ENCODE results near the gene SNIP1. TPM values are rescaled to one million over a fixed set of nuclear protein-coding genes. Genes with fewer than 3 reads are reported as not detected.

Gene SNIP1
- total and polyA plus RNA-seq, 2 of the 8 experiments (the other 6 are each of a cell fraction or from before 2014, with no cell fraction given) = 3.7 to 15.7 TPM

DNA sequence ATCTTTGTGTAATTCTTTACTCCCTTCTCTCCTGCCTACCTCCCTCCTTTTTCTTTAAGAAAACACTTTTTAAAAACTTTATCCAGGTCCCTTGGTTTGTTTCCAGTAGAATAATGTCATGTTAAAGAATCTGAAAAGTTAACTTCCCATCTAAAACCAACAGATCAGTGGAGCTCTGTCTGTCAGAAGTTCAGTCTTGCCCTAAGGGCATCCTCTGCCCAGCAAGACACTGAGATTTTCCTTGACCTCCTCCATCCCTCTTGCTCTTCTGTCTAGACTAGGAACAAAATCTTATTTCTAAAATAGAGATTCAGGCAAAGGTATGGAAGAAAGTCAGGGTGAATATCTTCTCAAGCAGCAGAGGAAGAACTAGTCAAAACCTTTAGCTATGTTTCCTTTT lies 47.3 kb upstream of the SNIP1 start:
- Histone ChIP-seq H3K4me3 (ENCODE audit: extremely low read depth in 1 of 4, insufficient read depth in 2 of 4, low read depth in 3 of 4, low read length in 4 of 4) (no peak overlapping the region), H3K14ac (ENCODE audit: insufficient read length) (no peak overlapping the region), H3K27ac (ENCODE audit: low read depth, low read length) (no peak overlapping the region), H3K4me2 (ENCODE audit: insufficient read depth in 1 of 2, low read depth in 2 of 2, low read length in 2 of 2) (no peak overlapping the region), H3K56ac (replicated peaks; ENCODE audit: insufficient read length, low read depth, low read length) (no peak overlapping the region), H4K20me1 (replicated peaks in 1 of 2; ENCODE audit: control insufficient read depth in 1 of 2, insufficient read depth in 2 of 2, low read length in 2 of 2) (no peaks in the 10 kb centered on the region), H4K5ac (ENCODE audit: insufficient read length, low read depth, low read length) (no peak overlapping the region), H3K9ac (replicated peaks in 1 of 4; ENCODE audit: extremely low read depth in 1 of 4, low read depth in 3 of 4, low read length in 3 of 4) (no peak overlapping the region), H2BK20ac (ENCODE audit: low read length) (no peak overlapping the region), H2AK5ac (ENCODE audit: low read depth, low read length) (no peak overlapping the region), H3K23ac (ENCODE audit: insufficient read length) (no peak overlapping the region), H3K27me3 (replicated peaks in 1 of 4; ENCODE audit: control insufficient read depth in 3 of 4, extremely low read depth in 1 of 4, insufficient read depth in 3 of 4, low read length in 3 of 4) (peaks cover 0 to 3% (median 0%) of the 10 kb centered on the region in 4 experiments; a peak in 3 of 7 replicates), H4K91ac (replicated peaks; ENCODE audit: insufficient read length, low read length) (no peak overlapping the region), H4K8ac (ENCODE audit: extremely low read depth, insufficient read depth, low read length) (no peak overlapping the region), H2BK12ac (ENCODE audit: low read depth, low read length) (no peak overlapping the region), H3K23me2 (ENCODE audit: low read depth, low read length) (no peaks in the 10 kb centered on the region; the same call in 1 of the 2 replicates), H3K36me3 (ENCODE audit: control insufficient read depth in 2 of 4, insufficient read depth in 4 of 4, low read length in 3 of 4) (no peaks in the 10 kb centered on the region), H3K4me1 (replicated peaks in 1 of 4; ENCODE audit: control insufficient read depth in 3 of 4, insufficient read depth in 4 of 4, low read length in 3 of 4) (no peaks in the 10 kb centered on the region), H3K4ac (replicated peaks; ENCODE audit: insufficient read length, low read depth, low read length) (no peak overlapping the region), H3K79me1 (ENCODE audit: low read depth, low read length) (no peaks in the 10 kb centered on the region), H2BK15ac (ENCODE audit: low read length) (no peak overlapping the region), H2BK120ac (replicated peaks; ENCODE audit: low read depth, low read length) (no peak overlapping the region), H2AFZ (ENCODE audit: low read length) (no peak overlapping the region), H3K79me2 (ENCODE audit: control insufficient read depth in 1 of 2, insufficient read depth in 2 of 2, low read length in 2 of 2) (no peaks in the 10 kb centered on the region), H3K18ac (ENCODE audit: extremely low read depth, low read length) (no peak overlapping the region), H2BK5ac (ENCODE audit: low read depth, low read length) (no peak overlapping the region), H3K9me3 (ENCODE audit: insufficient read depth in 2 of 2, low read depth in 1 of 2, low read length in 1 of 2) (no peaks in the 10 kb centered on the region)
- ChIA-PET POLR2A (ENCODE audit: partially characterized antibody) (interaction anchor here (0.6 to 1.3 kb wide), 2 partner anchors 11 to 91 kb away, joined by 3 read pairs; partner anchors contain the start of gene CDCA8), CTCF (ENCODE audit: partially characterized antibody) (interaction anchor here (0.6 to 13.4 kb wide), 8 partner anchors 18 to 1389 kb away, joined by 3 to 400 read pairs (median 20); partner anchors contain the start of gene CDCA8)
- FAIRE-seq (no peak), DNase-seq (ENCODE audit: low read depth in 1 of 2, low spot score in 2 of 2) (no peak)
- TF ChIP-seq ZNF274 (IDR thresholded peaks at IDR 0.05; ENCODE audit: borderline replicate concordance, extremely low read depth, low read length) (no peak), TCF12 (IDR thresholded peaks at IDR 0.05; ENCODE audit: low read depth, low read length) (no peak)
